A673 (cell line): ENCODE data around the gene BMP2K.

Source experiments
- EZH2 ChIP-seq: fragments of 200-600 bp; sonication (generic); IDR thresholded peaks from 2 replicates; pipeline ENCODE4 v1.6.1; 2017; ENCODE audit warnings: borderline replicate concordance, low read depth, mild to moderate bottlenecking, mixed read lengths, antibody characterized with exemption, low read length; ENCODE audit not compliant: poor library complexity, severe bottlenecking
- TF ChIP-seq, protein P1 (sequence below): fragments of 300-800, 200-600 bp; sonication (generic); conservative IDR thresholded peaks from 2 replicates; pipeline ENCODE4 v1.5.1; 2017; ENCODE audit warnings: low read depth, mild to moderate bottlenecking, antibody characterized with exemption, low read length, moderate library complexity, mixed read lengths

DNA sequence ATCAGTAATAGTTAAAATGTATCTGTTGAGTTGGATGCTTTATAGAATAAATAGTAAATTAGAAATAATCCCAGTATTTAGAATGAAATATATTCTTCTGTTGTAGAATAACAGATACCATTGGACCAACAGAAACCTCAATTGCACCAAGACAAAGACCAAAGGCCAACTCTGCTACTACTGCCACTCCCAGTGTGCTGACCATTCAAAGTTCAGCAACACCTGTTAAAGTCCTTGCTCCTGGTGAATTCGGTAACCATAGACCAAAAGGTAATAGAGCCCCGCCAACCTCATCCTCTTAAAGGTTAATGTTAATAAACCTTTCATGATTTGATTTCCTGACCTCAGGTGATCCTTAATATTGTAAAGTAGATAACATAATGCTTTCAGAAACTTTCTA is 89.3 kb downstream of the BMP2K start:
- TF ChIP-seq, protein P1, sequence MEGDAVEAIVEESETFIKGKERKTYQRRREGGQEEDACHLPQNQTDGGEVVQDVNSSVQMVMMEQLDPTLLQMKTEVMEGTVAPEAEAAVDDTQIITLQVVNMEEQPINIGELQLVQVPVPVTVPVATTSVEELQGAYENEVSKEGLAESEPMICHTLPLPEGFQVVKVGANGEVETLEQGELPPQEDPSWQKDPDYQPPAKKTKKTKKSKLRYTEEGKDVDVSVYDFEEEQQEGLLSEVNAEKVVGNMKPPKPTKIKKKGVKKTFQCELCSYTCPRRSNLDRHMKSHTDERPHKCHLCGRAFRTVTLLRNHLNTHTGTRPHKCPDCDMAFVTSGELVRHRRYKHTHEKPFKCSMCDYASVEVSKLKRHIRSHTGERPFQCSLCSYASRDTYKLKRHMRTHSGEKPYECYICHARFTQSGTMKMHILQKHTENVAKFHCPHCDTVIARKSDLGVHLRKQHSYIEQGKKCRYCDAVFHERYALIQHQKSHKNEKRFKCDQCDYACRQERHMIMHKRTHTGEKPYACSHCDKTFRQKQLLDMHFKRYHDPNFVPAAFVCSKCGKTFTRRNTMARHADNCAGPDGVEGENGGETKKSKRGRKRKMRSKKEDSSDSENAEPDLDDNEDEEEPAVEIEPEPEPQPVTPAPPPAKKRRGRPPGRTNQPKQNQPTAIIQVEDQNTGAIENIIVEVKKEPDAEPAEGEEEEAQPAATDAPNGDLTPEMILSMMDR: no peak
- no peak for TF ChIP-seq EZH2
